Activated CD4-positive, alpha-beta T cell treated with anti-CD3 and anti-CD28 coated beads, Interleukin-2, amount 10 ng/mL, durations not matched to agents 7 days and 5 days (primary cell): Measurements from ENCODE around the gene TCEAL9. TPM values are rescaled to one million over a fixed set of nuclear protein-coding genes. Genes with fewer than 3 reads are reported as not detected.
"Not testable (repeated sequence)": the region's sequence is repeated elsewhere in the genome, so short reads cannot be mapped to it uniquely, and the experiment has no call there.

Source experiments
- CTCF ChIA-PET: fragments of 350-600 bp; sonication (Branson Sonifier 250); formaldehyde crosslinking; loops from one replicate; lab custom pipeline; 2021; ENCODE audit warnings: antibody characterized with exemption; lab: Charles Lee
- POLR2A ChIA-PET: fragments of 350-600 bp; sonication (Branson Sonifier 250); formaldehyde crosslinking; loops from one replicate; lab custom pipeline; 2021; ENCODE audit warnings: antibody characterized with exemption; lab: Charles Lee
- DNase-seq: peaks from one replicate; pipeline ENCODE4 v3.0.0-alpha.2; 2020
- H3K27ac Mint-ChIP-seq: one replicate; pipeline ENCODE4 v1.8.0; 2021; ENCODE audit warnings: mild to moderate bottlenecking, moderate library complexity, mixed read lengths
- H3K27me3 Mint-ChIP-seq: one replicate; pipeline ENCODE4 v1.8.0; 2021; ENCODE audit warnings: mixed read lengths
- H3K36me3 Mint-ChIP-seq: one replicate; pipeline ENCODE4 v1.8.0; 2021; ENCODE audit warnings: low read depth, mixed read lengths
- H3K4me1 Mint-ChIP-seq: one replicate; pipeline ENCODE4 v1.8.0; 2021; ENCODE audit warnings: mixed read lengths
- H3K4me3 Mint-ChIP-seq: one replicate; pipeline ENCODE4 v1.8.0; 2021; ENCODE audit warnings: mild to moderate bottlenecking, moderate library complexity, mixed read lengths
- H3K9me3 Mint-ChIP-seq: one replicate; pipeline ENCODE4 v1.8.0; 2021; ENCODE audit warnings: mixed read lengths
- total RNA-seq, 2 experiments: library from RNA; stranded (reverse); gene quantifications; one replicate each; pipeline ENCODE4 v1.2.3, GENCODE V29; 2021

The TCEAL9 gene
- total RNA-seq, 2 experiments from 2014 or later = not detected

DNA sequence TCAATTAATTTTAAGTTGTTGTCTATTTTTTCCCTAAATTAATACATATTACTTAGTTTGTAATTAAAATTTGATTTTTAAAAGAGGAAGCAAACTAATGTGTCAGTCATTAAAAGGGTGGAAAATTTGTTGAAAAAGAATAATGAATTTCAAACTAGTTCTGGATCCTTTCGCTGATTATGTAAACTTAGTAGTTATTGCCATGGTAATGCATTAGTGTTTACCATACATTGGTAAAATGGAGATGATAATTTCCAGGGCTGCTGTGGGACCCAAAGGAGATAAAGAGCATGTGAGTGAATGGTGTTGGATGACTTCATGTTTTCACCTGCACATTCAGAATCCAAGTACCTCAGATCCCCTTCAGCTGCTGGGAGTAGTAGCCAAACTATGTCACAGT lies 26.6 kb downstream of the TCEAL9 start:
- POLR2A ChIA-PET = no interaction called here
- Mint-ChIP-seq H3K4me3 (no peak overlapping the region), H3K36me3 (no peaks in the 10 kb centered on the region), H3K9me3 (no peaks in the 10 kb centered on the region), H3K27ac (no peak overlapping the region), H3K4me1 (no peaks in the 10 kb centered on the region), H3K27me3 (peaks cover 2% of the 10 kb centered on the region)
- CTCF ChIA-PET = no interaction called here
- no peak for DNase-seq

DNA sequence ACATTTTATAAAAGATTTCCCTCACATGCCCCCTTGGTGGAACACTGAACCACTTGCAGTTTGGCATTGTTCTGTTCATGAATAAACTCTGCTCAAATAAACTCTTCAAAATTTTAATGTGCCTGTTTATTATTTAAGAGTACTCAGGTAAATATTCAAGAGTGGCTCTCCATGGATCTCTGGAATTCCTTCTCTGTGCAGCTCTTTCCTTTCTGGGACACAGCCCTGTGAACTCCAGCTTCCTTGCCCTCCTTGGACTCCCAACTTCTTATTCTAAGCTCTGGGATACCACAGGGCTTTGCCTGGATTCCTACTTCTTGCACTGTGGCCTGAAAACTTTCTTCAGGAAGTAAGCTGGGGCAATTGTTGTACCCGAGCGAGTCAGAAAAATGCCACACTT lies 28.4 kb downstream of the TCEAL9 start:
- peaks cover 11% of the 10 kb centered on the region for H3K27me3 Mint-ChIP-seq
- DNase-seq = no peak
- H3K4me3 Mint-ChIP-seq = no peak overlapping the region
- no peaks in the 10 kb centered on the region for H3K9me3 Mint-ChIP-seq
- ChIA-PET POLR2A (no interaction called here), CTCF (no interaction called here)
- no peaks in the 10 kb centered on the region for H3K4me1 Mint-ChIP-seq
- H3K36me3 Mint-ChIP-seq = no peaks in the 10 kb centered on the region
- H3K27ac Mint-ChIP-seq = no peak overlapping the region

DNA sequence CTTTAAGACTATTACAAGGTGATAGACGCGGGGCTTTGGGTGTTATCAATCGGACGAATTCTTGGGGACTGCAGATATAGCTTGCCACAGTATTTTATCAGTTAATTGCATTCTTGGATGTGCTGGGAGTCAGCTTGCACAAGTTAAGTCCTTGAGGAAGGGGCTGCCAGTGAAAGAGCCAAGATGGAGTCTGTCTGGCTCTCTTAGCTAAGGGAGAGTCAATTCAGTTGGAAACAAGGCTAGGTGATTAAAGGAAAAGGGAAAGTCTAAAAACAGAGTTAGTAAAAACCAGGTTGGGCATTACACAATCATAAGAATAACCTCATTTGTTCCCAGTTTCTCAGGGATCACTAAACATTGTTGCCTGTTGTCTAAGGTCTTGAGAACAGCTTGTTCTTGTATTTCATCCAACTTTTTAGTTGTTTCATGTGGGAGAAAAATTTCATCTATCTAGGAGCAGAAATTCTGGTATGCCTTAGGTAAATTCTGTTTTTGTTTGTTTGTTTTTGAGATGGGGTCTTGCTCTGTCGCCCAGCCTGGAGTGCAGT lies 29.1 kb downstream of the TCEAL9 start:
- H3K4me1 Mint-ChIP-seq, H3K9me3 Mint-ChIP-seq, H3K4me3 Mint-ChIP-seq, DNase-seq, H3K36me3 Mint-ChIP-seq, CTCF ChIA-PET, H3K27ac Mint-ChIP-seq: not testable (repeated sequence)
- peaks cover 16% of the 10 kb centered on the region for H3K27me3 Mint-ChIP-seq
- POLR2A ChIA-PET = interaction anchor here (0.6 kb wide), 1 partner anchor 12 kb away, joined by 3 read pairs; no protein-coding TSS in a partner anchor

GRCh38 chrX:103386332-103386731 lies 30.0 kb downstream of the TCEAL9 start:
- Mint-ChIP-seq H3K27ac (no peak overlapping the region), H3K9me3 (no peaks in the 10 kb centered on the region), H3K36me3 (no peaks in the 10 kb centered on the region), H3K4me1 (no peaks in the 10 kb centered on the region), H3K4me3 (no peak overlapping the region), H3K27me3 (peaks cover 20% of the 10 kb centered on the region)
- no peak for DNase-seq
- ChIA-PET POLR2A (no interaction called here), CTCF (no interaction called here)

DNA sequence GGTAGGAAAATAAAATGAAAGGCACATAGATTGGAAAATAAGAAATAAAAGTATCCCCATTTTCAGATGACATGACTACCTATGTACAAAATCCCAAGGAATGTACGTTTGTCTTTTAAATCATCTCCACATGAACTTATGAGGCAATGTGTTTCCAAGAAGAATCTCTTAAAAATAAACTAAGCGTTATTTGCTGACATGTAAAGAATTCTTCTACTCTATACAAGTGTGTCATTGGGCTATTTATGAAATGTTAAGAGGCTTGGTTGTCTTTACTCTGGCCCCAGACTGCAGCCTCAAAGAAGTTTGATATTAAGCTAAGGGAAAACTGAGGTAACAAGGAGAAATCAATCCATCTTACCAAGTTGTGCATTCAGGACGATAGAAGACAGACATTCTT lies 37.2 kb downstream of the TCEAL9 start:
- ChIA-PET POLR2A (no interaction called here), CTCF (no interaction called here)
- Mint-ChIP-seq H3K27me3 (peaks cover 18% of the 10 kb centered on the region), H3K4me3 (no peak overlapping the region), H3K9me3 (no peaks in the 10 kb centered on the region), H3K4me1 (no peaks in the 10 kb centered on the region), H3K36me3 (no peaks in the 10 kb centered on the region), H3K27ac (no peak overlapping the region)
- no peak for DNase-seq

- Mint-ChIP-seq H3K4me1 (no peaks in the 10 kb centered on the region), H3K4me3 (no peak overlapping the region), H3K9me3 (no peaks in the 10 kb centered on the region), H3K36me3 (no peaks in the 10 kb centered on the region), H3K27ac (no peak overlapping the region), H3K27me3 (no peaks in the 10 kb centered on the region)
- ChIA-PET CTCF (no interaction called here), POLR2A (no interaction called here)
- no peak for DNase-seq
Observed at GRCh38 chrX:103396186-103396585, 39.9 kb downstream of the TCEAL9 start.

DNA sequence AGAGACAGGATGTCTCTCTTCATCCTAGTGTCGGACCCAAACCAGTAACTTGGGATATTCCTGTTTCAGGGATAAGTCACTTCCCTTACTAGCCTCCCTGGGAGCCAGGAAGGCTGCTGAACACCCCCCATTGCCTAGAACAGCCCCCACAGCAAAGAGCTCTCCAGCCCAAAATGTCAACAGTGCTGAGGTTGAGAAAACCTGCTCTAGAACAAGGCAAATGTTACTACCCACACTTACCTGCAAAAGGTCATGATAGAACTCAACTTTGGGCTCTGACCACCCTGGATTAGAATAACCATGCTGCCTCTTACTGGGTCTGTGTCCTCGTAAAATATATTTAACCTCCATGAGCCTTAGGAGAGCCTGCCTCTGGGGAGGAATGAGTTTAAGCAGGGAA lies 40.4 kb downstream of the TCEAL9 start:
- ChIA-PET CTCF (interaction anchor here (0.6 kb wide), 1 partner anchor 1019 kb away, joined by 4 read pairs; no protein-coding TSS in a partner anchor), POLR2A (no interaction called here)
- no peak overlapping the region for H3K27ac Mint-ChIP-seq
- DNase-seq = no peak
- H3K4me1 Mint-ChIP-seq = no peaks in the 10 kb centered on the region
- no peaks in the 10 kb centered on the region for H3K9me3 Mint-ChIP-seq
- H3K36me3 Mint-ChIP-seq = no peaks in the 10 kb centered on the region
- H3K4me3 Mint-ChIP-seq = no peak overlapping the region
- no peaks in the 10 kb centered on the region for H3K27me3 Mint-ChIP-seq

- Mint-ChIP-seq H3K9me3 (no peaks in the 10 kb centered on the region), H3K4me1 (no peaks in the 10 kb centered on the region), H3K27me3 (peaks cover 4% of the 10 kb centered on the region), H3K4me3 (no peak overlapping the region), H3K27ac (no peak overlapping the region), H3K36me3 (no peaks in the 10 kb centered on the region)
- DNase-seq = no peak
- POLR2A ChIA-PET = no interaction called here
- CTCF ChIA-PET = no interaction called here
Observed at GRCh38 chrX:103397707-103398106, 41.4 kb downstream of the TCEAL9 start.

DNA sequence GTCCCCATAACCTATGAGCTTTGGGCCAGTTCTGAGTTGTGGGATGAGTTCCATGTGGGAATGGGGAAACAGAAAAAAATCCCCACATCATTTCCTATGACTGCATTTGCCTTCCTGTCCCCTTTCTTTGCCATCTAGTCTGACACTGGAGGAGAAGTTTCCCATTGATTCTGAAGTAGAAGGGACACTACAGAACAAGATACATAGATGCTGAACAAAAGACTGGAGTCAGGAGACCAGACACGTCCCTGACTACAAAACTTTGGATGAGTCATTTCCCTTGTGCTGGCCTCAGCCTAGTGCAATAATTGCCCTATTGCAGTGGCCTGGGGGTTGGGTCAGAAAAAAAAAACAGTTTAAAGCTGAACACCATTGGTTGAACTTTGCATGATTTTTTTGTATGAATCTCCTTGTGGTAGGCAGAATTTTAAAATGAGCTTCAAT lies 42.1 kb downstream of the TCEAL9 start:
- Mint-ChIP-seq H3K4me3 (no peak overlapping the region), H3K36me3 (no peaks in the 10 kb centered on the region), H3K4me1 (no peaks in the 10 kb centered on the region), H3K9me3 (no peaks in the 10 kb centered on the region), H3K27me3 (peaks cover 4% of the 10 kb centered on the region), H3K27ac (no peak overlapping the region)
- ChIA-PET POLR2A (no interaction called here), CTCF (no interaction called here)
- no peak for DNase-seq

DNA sequence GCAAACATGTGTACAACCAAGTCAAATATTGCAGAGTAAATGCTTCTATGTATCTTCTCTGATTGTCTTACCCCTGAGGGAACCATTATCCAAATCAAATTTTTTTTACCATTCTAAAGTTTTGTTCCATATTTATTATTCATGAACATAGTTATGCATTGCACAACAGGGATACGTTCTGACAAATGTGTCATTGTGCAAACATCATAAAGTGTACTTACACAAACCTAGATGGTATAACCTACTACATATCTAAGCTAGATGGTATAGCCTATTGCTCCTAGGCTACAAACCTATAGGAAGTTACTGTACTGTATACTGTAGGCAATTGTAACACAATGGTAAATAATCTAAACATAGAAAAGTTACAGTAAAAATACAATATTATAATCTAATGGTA lies 43.4 kb downstream of the TCEAL9 start:
- Mint-ChIP-seq H3K27me3 (peaks cover 4% of the 10 kb centered on the region), H3K4me3 (no peak overlapping the region), H3K9me3 (no peaks in the 10 kb centered on the region), H3K27ac (no peak overlapping the region), H3K4me1 (peaks cover 8% of the 10 kb centered on the region), H3K36me3 (no peaks in the 10 kb centered on the region)
- DNase-seq = no peak
- ChIA-PET CTCF (no interaction called here), POLR2A (no interaction called here)

- CTCF ChIA-PET = no interaction called here
- Mint-ChIP-seq H3K9me3 (no peaks in the 10 kb centered on the region), H3K4me3 (no peak overlapping the region), H3K27me3 (peaks cover 6% of the 10 kb centered on the region), H3K27ac (no peak overlapping the region), H3K4me1 (peaks cover 8% of the 10 kb centered on the region), H3K36me3 (no peaks in the 10 kb centered on the region)
- no peak for DNase-seq
- POLR2A ChIA-PET = no interaction called here
Observed at GRCh38 chrX:103400931-103401330, 44.6 kb downstream of the TCEAL9 start.

GRCh38 chrX:103404231-103405008 lies 48.1 kb downstream of the TCEAL9 start:
- Mint-ChIP-seq H3K36me3 (no peaks in the 10 kb centered on the region), H3K27me3 (peaks cover 6% of the 10 kb centered on the region), H3K4me1 (peaks cover 8% of the 10 kb centered on the region), H3K9me3 (no peaks in the 10 kb centered on the region), H3K4me3 (peak overlapping the region; percentile 61), H3K27ac (peak overlapping the region; percentile 68)
- DNase-seq = peak; percentile 40
- POLR2A ChIA-PET = no interaction called here
- CTCF ChIA-PET = no interaction called here

DNA sequence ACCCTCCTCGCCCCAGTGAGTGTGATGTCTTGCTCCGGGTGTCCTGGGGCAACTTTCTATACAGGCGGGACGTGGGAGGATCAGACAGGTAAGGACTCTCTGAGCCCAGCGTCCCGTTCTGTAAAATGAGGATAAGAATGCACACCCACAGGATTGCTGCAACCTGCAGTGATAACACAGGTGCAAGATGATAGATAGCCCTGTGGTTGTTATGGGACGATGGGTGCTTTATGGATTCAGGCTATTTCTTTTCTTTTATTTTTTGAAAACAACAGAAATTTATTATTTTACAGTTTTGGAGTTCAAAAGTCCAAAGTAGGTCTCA lies 48.7 kb downstream of the TCEAL9 start:
- H3K9me3 Mint-ChIP-seq = no peaks in the 10 kb centered on the region
- H3K27ac Mint-ChIP-seq = no peak overlapping the region
- peaks cover 6% of the 10 kb centered on the region for H3K27me3 Mint-ChIP-seq
- H3K4me3 Mint-ChIP-seq = peak overlapping the region; percentile 61
- POLR2A ChIA-PET = no interaction called here
- DNase-seq = no peak
- CTCF ChIA-PET = no interaction called here
- H3K36me3 Mint-ChIP-seq = no peaks in the 10 kb centered on the region
- H3K4me1 Mint-ChIP-seq = peaks cover 8% of the 10 kb centered on the region

DNA sequence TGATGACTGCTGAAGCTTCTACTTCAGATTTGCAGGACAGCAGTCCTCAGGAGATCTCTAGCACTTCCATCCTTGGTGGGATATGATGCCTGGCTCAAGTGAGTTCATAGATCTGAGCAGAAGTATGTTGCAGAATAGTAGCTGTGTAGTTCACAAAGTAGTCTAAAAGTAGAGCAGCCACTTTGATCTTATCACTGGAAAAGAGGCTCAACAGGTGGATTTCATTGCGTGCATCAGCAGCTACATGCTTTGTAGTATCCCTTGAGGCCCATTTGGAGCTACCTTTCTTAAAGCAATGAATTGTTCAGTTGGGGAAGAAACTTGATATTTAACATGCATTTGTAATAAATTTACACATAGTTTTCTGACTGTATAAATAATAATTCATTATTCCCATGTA lies 50.0 kb downstream of the TCEAL9 start:
- no peak for DNase-seq
- ChIA-PET CTCF (no interaction called here), POLR2A (no interaction called here)
- Mint-ChIP-seq H3K4me1 (peaks cover 8% of the 10 kb centered on the region), H3K27me3 (peaks cover 6% of the 10 kb centered on the region), H3K27ac (no peak overlapping the region), H3K9me3 (no peaks in the 10 kb centered on the region), H3K4me3 (no peak overlapping the region), H3K36me3 (no peaks in the 10 kb centered on the region)
